Amygdala (tissue), 56 donors: Measurements from ENCODE around the gene OR7A10.

Experiments used
- DNase-seq, 56 donors: peaks; one replicate each; lab custom pipeline; 2025; lab: John Stamatoyannopoulos, UW

The OR7A10 gene

GRCh38 chr19:14848822-14849221 lies at the start of gene OR7A10:
TSS of gene OR7A10 (minus strand) at chr19:14848922. CDS start at chr19:14841877, 7,045 bp downstream.
- no peak for DNase-seq

GRCh38 chr19:14890643-14891379 lies 42.1 kb upstream of the OR7A10 start:
- peak in 3 of 56 donors; percentile 1 to 5 (median 1) for DNase-seq

GRCh38 chr19:14889994-14890642 lies 41.4 kb upstream of the OR7A10 start:
- no peak for DNase-seq

GRCh38 chr19:14886032-14886431 lies 37.3 kb upstream of the OR7A10 start, which contains the start of gene OR7A17:
TSS of gene OR7A17 (minus strand) at chr19:14886132. CDS start at chr19:14881355, 4,777 bp downstream.
- no peak for DNase-seq

- DNase-seq, result no peak
Measured at GRCh38 chr19:14871619-14872230, 23.0 kb upstream of the OR7A10 start.

DNA sequence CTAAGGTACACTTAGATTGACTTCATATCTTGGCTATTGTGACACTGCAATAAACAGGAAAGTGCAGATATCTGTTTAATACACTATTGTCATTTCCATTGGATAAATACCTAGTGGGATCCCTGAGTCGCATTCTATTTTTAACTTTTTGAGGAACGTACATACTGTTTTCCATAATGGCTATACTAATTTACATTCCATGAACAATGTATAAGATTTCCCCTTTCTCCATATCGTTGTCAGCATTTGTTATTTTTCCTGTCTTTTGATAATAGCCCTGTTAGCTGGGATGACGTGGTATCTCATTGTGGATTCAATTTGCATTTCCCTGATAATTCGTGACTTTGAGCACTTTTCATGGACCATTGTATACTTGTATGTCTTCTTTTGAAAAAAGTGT lies 19.8 kb upstream of the OR7A10 start:
- DNase-seq, result no peak

- no peak for DNase-seq
Measured at GRCh38 chr19:14843578-14843977, 5.1 kb downstream of the OR7A10 start.

DNA sequence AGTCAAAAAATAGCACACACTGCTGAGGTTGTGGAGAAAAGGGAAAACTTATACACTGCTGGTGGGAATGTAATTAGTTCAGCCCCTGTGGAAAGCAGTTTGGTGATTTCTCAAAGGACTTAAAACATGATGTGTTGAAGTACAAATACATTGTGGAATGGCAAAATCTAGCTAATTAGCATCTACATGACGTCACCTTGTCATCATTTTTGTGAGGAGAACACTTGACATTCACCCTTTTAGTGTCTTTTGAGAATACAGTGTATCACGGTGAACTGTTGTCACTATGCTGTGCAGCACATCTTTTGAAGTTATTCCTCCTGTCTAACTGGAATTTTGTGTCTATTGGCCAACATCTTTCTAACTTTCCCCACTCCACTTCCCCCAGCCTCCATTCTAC lies 5.6 kb downstream of the OR7A10 start:
- DNase-seq, result no peak

GRCh38 chr19:14840206-14840605 lies 8.5 kb downstream of the OR7A10 start:
- no peak for DNase-seq

GRCh38 chr19:14837391-14837790 lies 11.3 kb downstream of the OR7A10 start:
- DNase-seq, result no peak

- DNase-seq, result peak in 4 of 56 donors; percentile 0 to 17 (median 7)
Measured at GRCh38 chr19:14835011-14835410, 13.7 kb downstream of the OR7A10 start, which contains the start of the genes OR7A5 and OR7C1. TSS of gene OR7A5 (minus strand) at chr19:14835185. CDS start at chr19:14828241, 6,944 bp downstream. TSS of gene OR7C1 (minus strand) at chr19:14835185. CDS start at chr19:14800136, 35,049 bp downstream.

DNA sequence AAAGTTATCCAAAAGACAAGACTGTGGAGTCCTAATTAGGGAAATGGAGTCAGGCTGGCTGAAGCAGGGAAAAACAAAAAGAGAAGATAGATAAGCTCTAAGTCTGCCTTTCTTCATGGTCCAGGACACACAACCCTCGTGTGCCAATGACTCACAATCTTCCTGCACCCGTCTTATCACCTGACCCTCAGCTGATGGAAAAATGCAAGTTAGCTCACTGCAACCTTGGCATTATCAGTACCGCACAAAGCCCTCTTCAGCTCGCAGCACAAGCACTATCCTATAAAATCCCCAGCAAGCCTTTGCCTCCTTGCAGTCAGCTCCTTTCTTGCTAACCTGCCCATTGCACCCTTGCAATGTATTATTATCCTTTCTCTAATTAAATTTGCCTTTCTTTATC lies 18.0 kb downstream of the OR7A10 start:
- DNase-seq, result no peak

DNA sequence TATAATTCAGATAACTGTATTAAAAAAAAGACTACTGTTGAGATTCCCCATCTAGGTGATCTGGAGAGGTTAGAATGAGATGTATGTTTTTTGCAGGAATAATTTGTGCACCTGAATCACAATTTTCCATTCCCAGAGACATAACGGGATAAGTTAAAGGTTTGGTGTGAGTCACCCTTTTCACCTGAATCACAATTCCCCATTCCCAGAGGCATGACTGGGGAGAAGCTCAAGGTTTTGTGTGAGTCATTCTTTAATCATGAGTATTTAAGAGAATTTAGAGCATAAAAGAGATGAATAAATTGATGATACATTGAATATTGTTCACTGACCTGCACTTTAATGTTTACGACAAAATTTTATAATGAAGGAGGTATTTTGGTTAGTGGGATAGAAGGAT lies 22.7 kb downstream of the OR7A10 start:
- DNase-seq, result no peak

DNA sequence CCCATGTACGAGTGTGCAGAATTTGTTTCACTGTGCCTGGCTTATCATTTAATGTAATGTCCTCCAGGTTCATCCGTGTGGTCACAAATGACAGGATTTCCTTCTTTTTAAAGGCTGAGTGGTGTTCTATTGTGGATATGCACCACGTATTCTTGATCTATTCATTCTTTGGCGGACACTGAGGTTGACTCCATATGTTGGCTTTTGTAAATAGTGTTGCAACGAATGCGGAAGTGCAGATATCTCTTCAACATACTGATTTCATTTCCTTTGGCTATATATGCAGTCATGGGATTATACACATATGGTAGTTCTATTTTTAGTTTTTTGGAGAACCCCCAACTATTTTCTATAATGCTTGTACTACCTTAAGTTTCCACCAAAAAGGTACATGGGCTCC lies 26.8 kb downstream of the OR7A10 start:
- no peak for DNase-seq

DNA sequence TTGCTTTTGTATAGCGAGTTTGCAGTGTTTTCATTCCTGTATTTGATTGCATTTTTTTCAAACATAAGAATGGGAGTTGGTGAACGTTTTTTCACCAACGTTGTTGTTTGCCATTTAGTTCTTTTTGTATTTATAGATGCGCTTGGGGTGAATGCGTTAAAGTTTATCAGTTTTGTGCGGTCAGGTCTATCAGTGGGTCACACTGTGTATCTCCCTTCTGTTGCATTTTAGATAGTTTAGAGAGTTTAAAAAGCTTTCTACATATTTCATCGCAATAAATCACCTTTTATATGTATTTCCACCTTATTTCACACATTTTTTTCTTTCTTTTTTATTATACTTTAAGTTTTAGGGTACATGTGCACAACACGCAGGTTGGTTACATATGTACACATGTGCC lies 30.1 kb downstream of the OR7A10 start:
- no peak for DNase-seq

DNA sequence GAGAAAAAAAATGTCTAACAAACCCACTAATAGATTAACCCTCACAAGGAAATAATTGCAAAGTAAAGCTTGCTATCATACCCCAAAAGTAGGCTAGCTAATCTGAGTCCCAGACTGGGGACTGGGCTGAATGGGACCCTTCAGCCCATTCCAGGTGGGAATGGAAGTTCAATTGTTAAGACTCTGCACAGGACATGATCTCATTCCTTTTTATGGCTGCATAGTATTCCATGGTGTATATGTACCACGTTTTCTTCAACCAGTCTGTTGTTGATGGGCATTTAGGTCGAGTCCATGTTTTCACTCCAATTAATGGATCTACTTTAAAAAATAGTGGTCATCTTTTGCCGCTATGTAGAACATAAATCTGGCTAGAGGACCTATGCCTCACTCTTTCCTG lies 31.7 kb downstream of the OR7A10 start:
- no peak for DNase-seq

- no peak for DNase-seq
Measured at GRCh38 chr19:14814982-14815652, 33.6 kb downstream of the OR7A10 start.

- DNase-seq, result no peak
Measured at GRCh38 chr19:14809272-14810057, 39.3 kb downstream of the OR7A10 start.

GRCh38 chr19:14804765-14805164 lies 44.0 kb downstream of the OR7A10 start:
- no peak for DNase-seq

DNA sequence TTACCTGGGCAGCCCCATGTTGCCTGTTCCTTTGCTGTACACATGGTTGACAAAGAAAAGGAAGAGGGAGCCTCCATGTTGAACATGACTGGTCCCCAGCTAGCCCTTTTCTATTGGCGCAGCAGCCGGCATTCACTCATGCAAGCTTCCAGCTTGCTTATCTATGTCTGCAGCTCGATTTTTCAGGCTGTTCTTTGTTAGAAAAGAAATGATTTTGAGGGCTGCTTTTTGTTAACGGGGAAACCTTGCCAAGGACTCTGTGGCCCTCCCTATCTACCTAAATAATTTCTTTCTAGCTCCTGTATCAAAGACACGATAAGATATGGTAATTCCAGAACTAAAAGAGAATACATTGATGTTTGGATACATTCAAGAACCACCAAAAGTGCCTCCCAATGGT lies 50.0 kb downstream of the OR7A10 start:
- DNase-seq, result no peak
